SK-N-SH treated with all-trans-retinoic acid at 6 μM for 48 hours (cell line): ENCODE measurements around the gene AMPD1.

Source experiments
- ATAC-seq: fragments of 200-7000 bp; cut with Tn5 transposase; 3 replicates; pipeline ENCODE4 v1.9.1; 2020; ENCODE audit warnings: mild to moderate bottlenecking, moderate library complexity
- ARNTL ChIP-seq: fragments of 450-650 bp; formaldehyde crosslinking; IDR thresholded peaks from 2 replicates; pipeline ENCODE4 v1.5.0; 2020; ENCODE audit warnings: low read depth, mild to moderate bottlenecking, moderate library complexity, borderline replicate concordance
- BACH2 ChIP-seq: fragments of 250-450 bp; sonication (Bioruptor Pico); IDR thresholded peaks from 2 replicates; pipeline ENCODE4 v1.9.0; 2021; ENCODE audit warnings: mild to moderate bottlenecking, borderline replicate concordance
- CSDC2 ChIP-seq: fragments of 250-450 bp; sonication (Bioruptor Pico); IDR thresholded peaks from 2 replicates; pipeline ENCODE4 v1.5.0; 2020; ENCODE audit warnings: mild to moderate bottlenecking, moderate library complexity
- ESRRG ChIP-seq: fragments of 250-450 bp; sonication (Bioruptor Pico); IDR thresholded peaks from 2 replicates; pipeline ENCODE4 v1.6.1; 2021; ENCODE audit warnings: mild to moderate bottlenecking
- GLIS3 ChIP-seq: fragments of 250-450 bp; sonication (Bioruptor Pico); IDR thresholded peaks from 2 replicates; pipeline ENCODE4 v1.5.0; 2020; ENCODE audit warnings: mild to moderate bottlenecking, moderate library complexity
- ISL1 ChIP-seq: fragments of 250-450 bp; sonication (Bioruptor Pico); IDR thresholded peaks from 2 replicates; pipeline ENCODE4 v2.1.2; 2022; ENCODE audit warnings: mild to moderate bottlenecking, moderate library complexity
- POU6F1 ChIP-seq: fragments of 250-450 bp; sonication (Bioruptor Pico); IDR thresholded peaks from 2 replicates; pipeline ENCODE4 v1.8.0; 2021; ENCODE audit warnings: low read depth, mild to moderate bottlenecking, moderate library complexity, borderline replicate concordance
- PPARA ChIP-seq: fragments of 250-450 bp; sonication (Bioruptor Pico); IDR thresholded peaks from 2 replicates; pipeline ENCODE4 v1.5.0; 2020; ENCODE audit warnings: mild to moderate bottlenecking, borderline replicate concordance
- RARB ChIP-seq: fragments of 250-450 bp; sonication (Bioruptor Pico); IDR thresholded peaks from 2 replicates; pipeline ENCODE4 v1.8.0; 2021; ENCODE audit warnings: mild to moderate bottlenecking, moderate library complexity
- SNAI2 ChIP-seq: fragments of 250-450 bp; sonication (Bioruptor Pico); IDR thresholded peaks from 2 replicates; pipeline ENCODE4 v1.5.0; 2020; ENCODE audit warnings: mild to moderate bottlenecking, moderate library complexity
- TCF4 ChIP-seq: fragments of 250-450 bp; sonication (Bioruptor Pico); IDR thresholded peaks from 2 replicates; pipeline ENCODE4 v1.8.0; 2021; ENCODE audit warnings: mild to moderate bottlenecking, moderate library complexity, borderline replicate concordance
- ZC3H10 ChIP-seq: fragments of 250-450 bp; sonication (Bioruptor Pico); IDR thresholded peaks from 2 replicates; pipeline ENCODE4 v1.5.1; 2021; ENCODE audit warnings: mild to moderate bottlenecking, moderate library complexity
- ZFP3 ChIP-seq: fragments of 250-450 bp; sonication (Bioruptor Pico); IDR thresholded peaks from 2 replicates; pipeline ENCODE4 v1.5.0; 2020; ENCODE audit warnings: mild to moderate bottlenecking, moderate library complexity
- ZFP30 ChIP-seq: fragments of 450-650 bp; formaldehyde crosslinking; IDR thresholded peaks from 2 replicates; pipeline ENCODE4 v1.5.0; 2022; ENCODE audit warnings: mild to moderate bottlenecking, moderate library complexity
- ZNF565 ChIP-seq: fragments of 450-650 bp; formaldehyde crosslinking; conservative IDR thresholded peaks from 2 replicates; pipeline ENCODE4 v1.5.0; 2020; ENCODE audit warnings: low read depth, mild to moderate bottlenecking, moderate library complexity
- ZNF70 ChIP-seq: fragments of 450-650 bp; formaldehyde crosslinking; IDR thresholded peaks from 2 replicates; pipeline ENCODE4 v1.5.0; 2020; ENCODE audit warnings: mild to moderate bottlenecking, moderate library complexity
- ZNF8 ChIP-seq: fragments of 450-650 bp; formaldehyde crosslinking; IDR thresholded peaks from 2 replicates; pipeline ENCODE4 v1.5.0; 2020; ENCODE audit warnings: mild to moderate bottlenecking, moderate library complexity
- TF ChIP-seq, protein P1 (sequence below): fragments of 250-450 bp; sonication (Bioruptor Pico); IDR thresholded peaks from 2 replicates; pipeline ENCODE4 v1.5.1; 2020; ENCODE audit warnings: low read depth, mild to moderate bottlenecking, moderate library complexity
- TF ChIP-seq, protein P2 (sequence below): fragments of 250-450 bp; sonication (Bioruptor Pico); IDR thresholded peaks from 2 replicates; pipeline ENCODE4 v1.8.0; 2020; ENCODE audit warnings: mild to moderate bottlenecking, moderate library complexity, borderline replicate concordance
- TF ChIP-seq, protein P3 (sequence below): fragments of 250-450 bp; sonication (Bioruptor Pico); IDR thresholded peaks from 2 replicates; pipeline ENCODE4 v1.5.1; 2021; ENCODE audit warnings: mild to moderate bottlenecking, moderate library complexity

The AMPD1 gene

GRCh38 chr1:114710360-114710759 lies 15.0 kb upstream of the AMPD1 start:
- TF ChIP-seq ZFP3 (CRISPR knock-in tag) (no peak), ZFP30 (CRISPR knock-in tag) (no peak), ARNTL (CRISPR knock-in tag) (no peak), ZNF565 (CRISPR knock-in tag) (no peak), POU6F1 (CRISPR knock-in tag) (no peak), ISL1 (CRISPR knock-in tag) (no peak), ZC3H10 (CRISPR knock-in tag) (no peak), BACH2 (CRISPR knock-in tag) (no peak), PPARA (no peak), ESRRG (no peak), RARB (no peak), ZNF70 (CRISPR knock-in tag) (no peak), CSDC2 (CRISPR knock-in tag) (no peak), TCF4 (no peak)
- TF ChIP-seq, protein P1, sequence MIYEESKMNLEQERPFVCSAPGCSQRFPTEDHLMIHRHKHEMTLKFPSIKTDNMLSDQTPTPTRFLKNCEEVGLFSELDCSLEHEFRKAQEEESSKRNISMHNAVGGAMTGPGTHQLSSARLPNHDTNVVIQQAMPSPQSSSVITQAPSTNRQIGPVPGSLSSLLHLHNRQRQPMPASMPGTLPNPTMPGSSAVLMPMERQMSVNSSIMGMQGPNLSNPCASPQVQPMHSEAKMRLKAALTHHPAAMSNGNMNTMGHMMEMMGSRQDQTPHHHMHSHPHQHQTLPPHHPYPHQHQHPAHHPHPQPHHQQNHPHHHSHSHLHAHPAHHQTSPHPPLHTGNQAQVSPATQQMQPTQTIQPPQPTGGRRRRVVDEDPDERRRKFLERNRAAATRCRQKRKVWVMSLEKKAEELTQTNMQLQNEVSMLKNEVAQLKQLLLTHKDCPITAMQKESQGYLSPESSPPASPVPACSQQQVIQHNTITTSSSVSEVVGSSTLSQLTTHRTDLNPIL: no peak
- TF ChIP-seq, protein P2, sequence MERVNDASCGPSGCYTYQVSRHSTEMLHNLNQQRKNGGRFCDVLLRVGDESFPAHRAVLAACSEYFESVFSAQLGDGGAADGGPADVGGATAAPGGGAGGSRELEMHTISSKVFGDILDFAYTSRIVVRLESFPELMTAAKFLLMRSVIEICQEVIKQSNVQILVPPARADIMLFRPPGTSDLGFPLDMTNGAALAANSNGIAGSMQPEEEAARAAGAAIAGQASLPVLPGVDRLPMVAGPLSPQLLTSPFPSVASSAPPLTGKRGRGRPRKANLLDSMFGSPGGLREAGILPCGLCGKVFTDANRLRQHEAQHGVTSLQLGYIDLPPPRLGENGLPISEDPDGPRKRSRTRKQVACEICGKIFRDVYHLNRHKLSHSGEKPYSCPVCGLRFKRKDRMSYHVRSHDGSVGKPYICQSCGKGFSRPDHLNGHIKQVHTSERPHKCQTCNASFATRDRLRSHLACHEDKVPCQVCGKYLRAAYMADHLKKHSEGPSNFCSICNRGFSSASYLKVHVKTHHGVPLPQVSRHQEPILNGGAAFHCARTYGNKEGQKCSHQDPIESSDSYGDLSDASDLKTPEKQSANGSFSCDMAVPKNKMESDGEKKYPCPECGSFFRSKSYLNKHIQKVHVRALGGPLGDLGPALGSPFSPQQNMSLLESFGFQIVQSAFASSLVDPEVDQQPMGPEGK (CRISPR knock-in tag): no peak
- TF ChIP-seq, protein P3, sequence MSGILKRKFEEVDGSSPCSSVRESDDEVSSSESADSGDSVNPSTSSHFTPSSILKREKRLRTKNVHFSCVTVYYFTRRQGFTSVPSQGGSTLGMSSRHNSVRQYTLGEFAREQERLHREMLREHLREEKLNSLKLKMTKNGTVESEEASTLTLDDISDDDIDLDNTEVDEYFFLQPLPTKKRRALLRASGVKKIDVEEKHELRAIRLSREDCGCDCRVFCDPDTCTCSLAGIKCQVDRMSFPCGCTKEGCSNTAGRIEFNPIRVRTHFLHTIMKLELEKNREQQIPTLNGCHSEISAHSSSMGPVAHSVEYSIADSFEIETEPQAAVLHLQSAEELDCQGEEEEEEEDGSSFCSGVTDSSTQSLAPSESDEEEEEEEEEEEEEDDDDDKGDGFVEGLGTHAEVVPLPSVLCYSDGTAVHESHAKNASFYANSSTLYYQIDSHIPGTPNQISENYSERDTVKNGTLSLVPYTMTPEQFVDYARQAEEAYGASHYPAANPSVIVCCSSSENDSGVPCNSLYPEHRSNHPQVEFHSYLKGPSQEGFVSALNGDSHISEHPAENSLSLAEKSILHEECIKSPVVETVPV (CRISPR knock-in tag): no peak
- TF ChIP-seq, all 23 proteins: peak for 0
- ATAC-seq: no peak

- no peak for TF ChIP-seq ARNTL (CRISPR knock-in tag)
- TF ChIP-seq GLIS3 (CRISPR knock-in tag): no peak
- ATAC-seq: no peak
Observed at GRCh38 chr1:114707604-114708003, 12.3 kb upstream of the AMPD1 start.

- no peak for TF ChIP-seq RARB
- TF ChIP-seq POU6F1 (CRISPR knock-in tag): no peak
- TF ChIP-seq SNAI2 (CRISPR knock-in tag): no peak
- TF ChIP-seq ZFP30 (CRISPR knock-in tag): no peak
- TF ChIP-seq ZNF8 (CRISPR knock-in tag): no peak
- TF ChIP-seq CSDC2 (CRISPR knock-in tag): no peak
- TF ChIP-seq, protein P2 (CRISPR knock-in tag): no peak
- peak; percentile 32; the same call in 2 of the 3 replicates for ATAC-seq
Observed at GRCh38 chr1:114703242-114703641, 7.9 kb upstream of the AMPD1 start.
